ENCODE data around the gene DGKH.

The DGKH gene

GRCh38 chr13:42048342-42048683 is at the start of gene DGKH:
DGKH (plus strand) TSS chr13:42048648; CDS start chr13:42048774, 126 bp downstream.
- no peak for DNase-seq (ENCODE audit: low read depth)

GRCh38 chr13:42000846-42001245 is 47.6 kb upstream of the DGKH start:
- no peak for DNase-seq (ENCODE audit: low read depth)

- no peak for DNase-seq (ENCODE audit: low read depth)
These were observed 46.9 kb upstream of the DGKH start for GRCh38 chr13:42001580-42001979.

GRCh38 chr13:42002066-42002465 is 46.4 kb upstream of the DGKH start:
- DNase-seq (ENCODE audit: low read depth): no peak

- DNase-seq (ENCODE audit: low read depth): no peak
These were observed 40.6 kb upstream of the DGKH start for GRCh38 chr13:42007844-42008243.

GRCh38 chr13:42009057-42009456 is 39.4 kb upstream of the DGKH start:
- no peak for DNase-seq (ENCODE audit: low read depth)

- DNase-seq (ENCODE audit: low read depth): no peak
These were observed 36.7 kb upstream of the DGKH start for GRCh38 chr13:42011601-42012350.

- DNase-seq (ENCODE audit: low read depth): no peak
These were observed 34.3 kb upstream of the DGKH start for GRCh38 chr13:42014119-42014518.

- no peak for DNase-seq (ENCODE audit: low read depth)
These were observed 31.2 kb upstream of the DGKH start for GRCh38 chr13:42017264-42017663.

- DNase-seq (ENCODE audit: low read depth): no peak
These were observed 26.6 kb upstream of the DGKH start for GRCh38 chr13:42021851-42022250.

GRCh38 chr13:42022336-42022735 is 26.1 kb upstream of the DGKH start:
- no peak for DNase-seq (ENCODE audit: low read depth)

- DNase-seq (ENCODE audit: low read depth): no peak
These were observed 25.5 kb upstream of the DGKH start for GRCh38 chr13:42022796-42023493.

GRCh38 chr13:42027286-42027685 is 21.2 kb upstream of the DGKH start:
- no peak for DNase-seq (ENCODE audit: low read depth)

- DNase-seq (ENCODE audit: low read depth): no peak
These were observed 20.2 kb upstream of the DGKH start for GRCh38 chr13:42028113-42028799.

- no peak for DNase-seq (ENCODE audit: low read depth)
These were observed 12.4 kb upstream of the DGKH start for GRCh38 chr13:42035905-42036521.

- DNase-seq (ENCODE audit: low read depth): no peak
These were observed 11.7 kb upstream of the DGKH start for GRCh38 chr13:42036711-42037110.

GRCh38 chr13:42038661-42039456 is 9.6 kb upstream of the DGKH start:
- no peak for DNase-seq (ENCODE audit: low read depth)

GRCh38 chr13:42039457-42039945 is 8.9 kb upstream of the DGKH start:
- no peak for DNase-seq (ENCODE audit: low read depth)

GRCh38 chr13:42039946-42040729 is 8.3 kb upstream of the DGKH start:
- DNase-seq (ENCODE audit: low read depth): peak; percentile 79

GRCh38 chr13:42040730-42041010 is 7.8 kb upstream of the DGKH start:
- no peak for DNase-seq (ENCODE audit: low read depth)

- no peak for DNase-seq (ENCODE audit: low read depth)
These were observed 7.3 kb upstream of the DGKH start for GRCh38 chr13:42041011-42041683.
